BJ (cell line): ENCODE measurements around the gene FBXO41. TPM values are rescaled to one million over a fixed set of nuclear protein-coding genes. Genes with fewer than 3 reads are reported as not detected.

Experiments used
- CTCF ChIA-PET: fragments of 350-600 bp; formaldehyde crosslinking; extraction: SDS; loops from one replicate; lab custom pipeline; 2021; ENCODE audit warnings: antibody characterized with exemption, inconsistent platforms; lab: Yijun Ruan, JAX
- POLR2A ChIA-PET: fragments of 300-600 bp; sonication (Branson Sonifier 250); formaldehyde crosslinking; extraction: SDS; loops from one replicate; lab custom pipeline; 2021; ENCODE audit warnings: antibody characterized with exemption; lab: Charles Lee
- DNase-seq: peaks from one replicate; pipeline ENCODE4 v3.0.0-alpha.2; 2011; ENCODE audit warnings: low read depth
- H3K27me3 ChIP-seq: 2 replicates; pipeline ENCODE4 v1.6.0; 2011; ENCODE audit warnings: low read length; ENCODE audit not compliant: control insufficient read depth, insufficient read depth
- H3K36me3 ChIP-seq: 2 replicates; pipeline ENCODE4 v1.5.1; 2011; ENCODE audit warnings: low read length; ENCODE audit not compliant: control insufficient read depth, insufficient read depth
- H3K4me3 ChIP-seq: 2 replicates; pipeline ENCODE4 v1.5.1; 2011; ENCODE audit warnings: low read depth, mild to moderate bottlenecking, control low read depth, low read length
- CTCF ChIP-seq: IDR thresholded peaks from 2 replicates; pipeline ENCODE4 v1.5.1; 2011; ENCODE audit warnings: low read depth, mild to moderate bottlenecking, control low read depth, inconsistent platforms, low read length, moderate library complexity; ENCODE audit not compliant: insufficient read depth
- polyA plus RNA-seq: library from polyadenylated mRNA; depleted of rRNA; stranded (reverse); fragments of >200 nt; gene quantifications from 2 replicates; pipeline ENCODE4 v1.2.3, GENCODE V29; 2011

FBXO41 gene
- polyA plus RNA-seq, 1 experiment, result 2.4 TPM

- Histone ChIP-seq H3K4me3 (no peak overlapping the region), H3K27me3 (peaks cover 1% of the 10 kb centered on the region), H3K36me3 (no peaks in the 10 kb centered on the region)
- ChIA-PET POLR2A (no interaction called here), CTCF (interaction anchor here (3.9 kb wide), 1 partner anchor 10 kb away, joined by 14 read pairs; no protein-coding TSS in a partner anchor)
- DNase-seq, result no peak
- TF ChIP-seq CTCF, result no peak
Measured at GRCh38 chr2:73279852-73280251, 4.4 kb downstream of the FBXO41 start.

- peaks cover 19% of the 10 kb centered on the region for H3K27me3 ChIP-seq
- ChIA-PET CTCF (interaction anchor here (0.6 to 1.5 kb wide), 4 partner anchors 9 to 155 kb away, joined by 3 to 4 read pairs (median 3); no protein-coding TSS in a partner anchor), POLR2A (no interaction called here)
- no peak overlapping the region for H3K4me3 ChIP-seq
- no peak for DNase-seq
- H3K36me3 ChIP-seq, result peaks cover 2% of the 10 kb centered on the region; the same call in 1 of the 2 replicates
- no peak for TF ChIP-seq CTCF
Measured at GRCh38 chr2:73272270-73272669, 12.0 kb downstream of the FBXO41 start.

- POLR2A ChIA-PET, result no interaction called here
- Histone ChIP-seq H3K4me3 (no peak overlapping the region), H3K36me3 (peaks cover 2% of the 10 kb centered on the region; the same call in 1 of the 2 replicates), H3K27me3 (peaks cover 19% of the 10 kb centered on the region)
- no peak for TF ChIP-seq CTCF
- CTCF ChIA-PET, result interaction anchor here (1.2 to 1.4 kb wide), 2 partner anchors 10 to 16 kb away, joined by 3 to 4 read pairs; no protein-coding TSS in a partner anchor
- DNase-seq, result no peak
Measured at GRCh38 chr2:73269686-73270465, 14.4 kb downstream of the FBXO41 start.

GRCh38 chr2:73268830-73269685, 15.2 kb downstream of the FBXO41 start:
- DNase-seq, result no peak
- H3K36me3 ChIP-seq, result peaks cover 2% of the 10 kb centered on the region; the same call in 1 of the 2 replicates
- H3K27me3 ChIP-seq, result peaks cover 19% of the 10 kb centered on the region
- no peak overlapping the region for H3K4me3 ChIP-seq
- POLR2A ChIA-PET, result no interaction called here
- TF ChIP-seq CTCF, result 0 out of 2 replicates have a peak, but pooled peaks have one; percentile 10
- CTCF ChIA-PET, result interaction anchor here (0.6 to 1.3 kb wide), 3 partner anchors 9 to 21 kb away, joined by 3 to 6 read pairs (median 3); no protein-coding TSS in a partner anchor
